Lung microvascular endothelial cell (primary cell): Measurements from ENCODE around the gene ZNF92. TPM values are rescaled to one million over a fixed set of nuclear protein-coding genes. Genes with fewer than 3 reads are reported as not detected.
"Not testable (repeated sequence)": the region's sequence is repeated elsewhere in the genome, so short reads cannot be mapped to it uniquely, and the experiment has no call there.

Source experiments
- DNase-seq, 2 donors: peaks; one replicate each; pipeline versions ENCODE4 v3.0.0 to v3.0.0-alpha.2; 2010; ENCODE audit warnings: low read depth in 2 of 2
- total RNA-seq: library from RNA; depleted of rRNA; stranded (reverse); fragments of >200 nt; gene quantifications from 2 replicates; pipeline ENCODE4 v1.2.1, GENCODE V29; 2014

Gene ZNF92
- total RNA-seq, 1 donor from 2014 or later: 9.3 TPM

GRCh38 chr7:65423286-65423685 lies 49.6 kb downstream of the ZNF92 start:
- not testable (repeated sequence) for DNase-seq

- no peak for DNase-seq
These were observed 56.1 kb downstream of the ZNF92 start for GRCh38 chr7:65429642-65430343.

GRCh38 chr7:65430344-65431186 lies 56.9 kb downstream of the ZNF92 start:
- DNase-seq: no peak

DNA sequence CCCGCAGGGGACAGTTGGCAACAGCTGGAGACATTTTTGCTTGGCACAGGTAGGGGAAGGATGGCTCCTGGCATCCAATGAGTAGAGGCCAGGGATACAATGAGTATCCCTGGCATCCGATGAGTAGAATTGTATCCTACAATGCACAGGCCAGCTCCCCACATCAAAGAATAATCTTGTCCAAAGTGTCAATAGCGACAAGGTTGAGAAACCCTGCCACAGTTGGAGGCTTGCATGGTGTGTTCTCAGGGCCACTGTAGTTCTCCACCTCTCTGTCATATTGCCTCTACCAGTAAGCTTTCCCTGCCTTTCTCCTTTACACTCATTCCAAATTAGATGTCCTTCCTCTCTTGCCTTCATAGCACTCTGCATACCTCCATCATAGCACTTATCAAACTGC lies 60.7 kb downstream of the ZNF92 start:
- DNase-seq: no peak

DNA sequence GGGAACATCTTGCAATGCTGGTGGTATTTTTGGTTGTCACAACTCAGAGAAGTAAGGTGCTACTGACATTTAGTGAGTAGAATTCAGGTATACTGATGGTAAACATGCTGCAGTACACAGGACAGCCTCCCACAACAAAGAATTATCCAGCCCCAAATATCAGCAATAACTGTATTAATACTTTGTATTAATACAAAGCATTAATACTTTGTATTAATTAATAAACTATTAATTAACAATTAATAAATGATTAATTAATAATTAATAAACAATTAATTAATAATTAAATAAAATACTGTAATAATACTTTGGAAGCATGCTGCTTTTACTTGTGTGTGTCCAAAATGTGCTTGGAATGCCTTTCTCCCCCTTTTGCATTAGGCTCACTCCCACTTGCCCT lies 62.5 kb downstream of the ZNF92 start:
- DNase-seq: no peak

- peak in 1 of 2 donors; percentile 91 for DNase-seq
These were observed 64.9 kb downstream of the ZNF92 start for GRCh38 chr7:65438598-65438997.

DNA sequence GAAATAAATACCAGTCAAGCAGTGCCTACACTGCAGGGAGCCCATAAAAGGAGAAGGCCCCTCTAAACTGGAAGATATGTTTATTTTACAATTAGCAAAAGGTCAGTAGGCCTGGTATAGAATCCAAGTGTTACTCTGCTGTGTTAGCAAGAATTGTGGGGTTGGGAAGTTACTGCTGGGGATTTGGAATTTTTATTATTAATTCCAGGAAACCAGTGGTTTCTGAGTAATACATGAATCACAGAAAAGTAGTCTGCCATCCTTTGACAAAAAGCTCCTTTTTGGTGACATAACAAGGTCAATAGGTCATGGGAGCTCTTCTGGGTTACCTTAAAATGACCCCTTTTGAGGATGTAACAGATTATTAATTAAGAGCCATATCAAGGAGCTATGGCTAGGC lies 67.4 kb downstream of the ZNF92 start:
- DNase-seq: peak in 1 of 2 donors; percentile 88

DNA sequence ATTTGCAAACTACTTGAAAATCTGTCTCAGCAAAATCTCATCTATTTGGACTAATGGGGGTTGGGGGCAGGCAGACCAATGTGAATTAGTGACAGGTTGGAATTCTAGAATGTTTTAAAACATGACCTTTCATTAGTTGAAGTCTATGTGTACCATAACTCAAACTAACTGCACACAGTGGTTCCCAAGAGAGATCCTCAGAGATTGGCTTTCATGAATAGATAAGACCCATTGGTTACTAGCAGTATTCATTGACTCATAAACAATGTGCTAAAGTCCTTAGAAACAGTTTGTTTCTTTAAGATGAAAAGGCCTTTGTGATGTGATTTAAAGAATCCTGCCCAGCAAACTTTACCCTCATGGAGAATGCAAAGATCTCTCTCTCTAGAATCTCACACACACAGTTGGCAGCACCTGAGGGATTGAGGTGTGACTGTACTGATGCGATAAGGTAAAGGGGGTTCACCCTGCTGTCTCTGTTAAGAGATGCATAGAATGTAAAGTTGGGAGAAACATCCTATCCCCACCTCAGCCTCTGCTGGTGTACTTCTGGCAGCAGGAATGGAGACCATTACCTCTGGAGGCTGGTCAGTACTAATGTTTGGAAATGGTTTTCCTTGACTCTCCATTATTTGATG lies 70.7 kb downstream of the ZNF92 start:
- no peak for DNase-seq

- DNase-seq: no peak
These were observed 71.5 kb downstream of the ZNF92 start for GRCh38 chr7:65444899-65445823.

DNA sequence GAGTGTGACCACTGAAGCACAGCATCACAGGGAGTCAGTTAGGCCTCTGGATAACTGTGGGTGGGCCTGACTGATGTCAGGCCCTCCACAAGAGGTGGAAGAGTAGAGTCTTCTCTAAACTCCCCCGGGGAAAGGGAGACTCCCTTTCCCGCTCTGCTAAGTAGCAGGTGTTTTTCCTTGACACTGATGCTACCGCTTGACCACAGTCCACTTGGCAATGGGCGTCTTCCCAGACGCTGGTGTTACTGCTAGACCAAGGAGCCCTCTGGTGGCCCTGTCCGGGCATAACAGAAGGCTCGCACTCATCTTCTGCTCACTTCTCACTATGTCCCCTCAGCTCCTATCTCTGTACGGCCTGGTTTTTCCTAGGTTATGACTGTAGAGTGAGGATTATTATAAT lies 73.4 kb downstream of the ZNF92 start:
- DNase-seq: not testable (repeated sequence)

GRCh38 chr7:65448816-65449504 lies 75.3 kb downstream of the ZNF92 start:
- DNase-seq: peak in 1 of 2 donors; percentile 87

GRCh38 chr7:65449505-65449852 lies 75.8 kb downstream of the ZNF92 start:
- DNase-seq: peak in 1 of 2 donors; percentile 32
